ENCODE results near the gene CFAP45.

Gene CFAP45

GRCh38 chr1:159845751-159846629, 54.0 kb downstream of the CFAP45 start:
- DNase-seq, result no peak

- no peak for DNase-seq
Measured at GRCh38 chr1:159843459-159843858, 56.5 kb downstream of the CFAP45 start.

- no peak for DNase-seq
Measured at GRCh38 chr1:159841749-159842148, 58.2 kb downstream of the CFAP45 start.

GRCh38 chr1:159839116-159839849, 60.7 kb downstream of the CFAP45 start:
- no peak for DNase-seq

- DNase-seq, result no peak
Measured at GRCh38 chr1:159838715-159839114, 61.2 kb downstream of the CFAP45 start.

GRCh38 chr1:159835862-159836525, 64.0 kb downstream of the CFAP45 start:
- DNase-seq, result no peak

GRCh38 chr1:159835356-159835755, 64.6 kb downstream of the CFAP45 start:
- no peak for DNase-seq

- DNase-seq, result no peak
Measured at GRCh38 chr1:159832309-159832708, 67.7 kb downstream of the CFAP45 start.

- DNase-seq, result no peak
Measured at GRCh38 chr1:159831412-159832141, 68.4 kb downstream of the CFAP45 start.

GRCh38 chr1:159830722-159831121, 69.2 kb downstream of the CFAP45 start:
- no peak for DNase-seq

GRCh38 chr1:159829822-159830465, 70.0 kb downstream of the CFAP45 start:
- DNase-seq, result no peak

GRCh38 chr1:159829273-159829634, 70.7 kb downstream of the CFAP45 start:
- DNase-seq, result no peak

- no peak for DNase-seq
Measured at GRCh38 chr1:159828581-159829272, 71.2 kb downstream of the CFAP45 start.

GRCh38 chr1:159828176-159828575, 71.8 kb downstream of the CFAP45 start:
- DNase-seq, result no peak

- no peak for DNase-seq
Measured at GRCh38 chr1:159827549-159827948, 72.4 kb downstream of the CFAP45 start.

- DNase-seq, result no peak
Measured at GRCh38 chr1:159827102-159827490, 72.9 kb downstream of the CFAP45 start.

GRCh38 chr1:159826441-159827101, 73.4 kb downstream of the CFAP45 start, which contains the start of gene SLAMF8:
SLAMF8 (plus strand) TSS chr1:159826873; CDS start chr1:159826899, 26 bp downstream.
- DNase-seq, result peak; percentile 71

GRCh38 chr1:159825564-159825963, 74.4 kb downstream of the CFAP45 start:
- DNase-seq, result no peak

- DNase-seq, result no peak
Measured at GRCh38 chr1:159823406-159823805, 76.6 kb downstream of the CFAP45 start.
